Caki2 (cell line): ENCODE results near the gene YWHAE. TPM values are rescaled to one million over a fixed set of nuclear protein-coding genes. Genes with fewer than 3 reads are reported as not detected.
"Not testable (repeated sequence)": the region's sequence is repeated elsewhere in the genome, so short reads cannot be mapped to it uniquely, and the experiment has no call there.

Experiments used
- DNase-seq: peaks from one replicate; pipeline ENCODE4 v3.0.0-alpha.2; 2015; ENCODE audit warnings: low read depth
- in situ Hi-C: cut with HindIII; loops from 2 replicates; pipeline ENCODE4 v1.10.0; 2016; ENCODE audit warnings: low sequenced_read_pairs, low pct_unique_long_range_greater_than_20kb, mixed read lengths
- total RNA-seq: library from RNA; depleted of rRNA; stranded (reverse); fragments of >200 nt; shearing (Covaris generic); gene quantifications from 2 replicates; pipeline ENCODE4 v1.2.3, GENCODE V29; 2014; ENCODE audit warnings: low replicate concordance

The YWHAE gene
- total RNA-seq, 1 experiment from 2014 or later = 148 TPM

DNA sequence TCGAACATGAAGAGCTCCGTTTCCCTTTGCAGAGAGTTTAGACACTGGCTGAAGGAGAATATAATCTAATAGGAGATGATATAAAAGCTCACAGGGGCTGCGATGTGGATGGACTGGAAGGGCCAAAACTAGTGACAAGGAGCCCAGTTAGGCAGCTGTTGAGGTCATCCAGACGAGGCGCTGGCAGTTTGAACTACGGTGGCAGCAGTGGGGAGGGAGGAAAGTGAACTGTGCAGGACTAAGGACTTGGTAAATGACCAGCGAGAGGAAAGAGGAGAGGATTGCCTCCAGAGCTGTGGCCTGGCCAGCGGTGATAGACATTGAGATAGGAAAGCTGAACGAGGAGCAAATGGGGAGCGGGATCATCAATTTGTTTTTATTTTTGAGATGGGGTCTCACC lies 14.6 kb upstream of the YWHAE start:
- in situ Hi-C loops = no loop called here
- no peak for DNase-seq

- in situ Hi-C loops = no loop called here
- DNase-seq = no peak
Observed at GRCh38 chr17:1414001-1414574, 14.1 kb upstream of the YWHAE start.

DNA sequence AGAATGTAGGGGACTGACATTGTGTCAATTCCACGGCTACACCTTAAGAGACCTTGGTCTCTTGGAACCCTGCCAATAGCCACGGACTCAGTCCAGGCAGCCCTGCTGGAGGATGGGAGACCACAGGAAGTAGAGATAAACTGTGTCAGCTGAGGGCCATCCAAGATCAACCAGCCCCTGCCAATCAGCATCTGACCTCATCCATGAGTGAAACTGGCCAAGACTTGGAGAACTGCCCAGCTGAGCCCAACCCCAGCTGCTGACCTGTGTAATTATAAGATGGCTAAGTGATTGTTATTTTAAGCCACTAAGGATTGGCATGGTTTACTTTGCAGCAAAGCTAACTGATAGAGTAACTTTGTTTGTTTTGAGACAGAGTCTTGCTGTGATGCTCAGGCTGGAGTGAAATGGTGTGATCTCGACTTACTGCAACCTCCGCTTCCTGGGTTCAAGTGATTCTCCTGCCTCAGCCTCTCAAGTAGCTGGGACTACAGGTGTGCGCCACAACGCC lies 13.3 kb upstream of the YWHAE start:
- peak; percentile 90 for DNase-seq
- in situ Hi-C loops = no loop called here

DNA sequence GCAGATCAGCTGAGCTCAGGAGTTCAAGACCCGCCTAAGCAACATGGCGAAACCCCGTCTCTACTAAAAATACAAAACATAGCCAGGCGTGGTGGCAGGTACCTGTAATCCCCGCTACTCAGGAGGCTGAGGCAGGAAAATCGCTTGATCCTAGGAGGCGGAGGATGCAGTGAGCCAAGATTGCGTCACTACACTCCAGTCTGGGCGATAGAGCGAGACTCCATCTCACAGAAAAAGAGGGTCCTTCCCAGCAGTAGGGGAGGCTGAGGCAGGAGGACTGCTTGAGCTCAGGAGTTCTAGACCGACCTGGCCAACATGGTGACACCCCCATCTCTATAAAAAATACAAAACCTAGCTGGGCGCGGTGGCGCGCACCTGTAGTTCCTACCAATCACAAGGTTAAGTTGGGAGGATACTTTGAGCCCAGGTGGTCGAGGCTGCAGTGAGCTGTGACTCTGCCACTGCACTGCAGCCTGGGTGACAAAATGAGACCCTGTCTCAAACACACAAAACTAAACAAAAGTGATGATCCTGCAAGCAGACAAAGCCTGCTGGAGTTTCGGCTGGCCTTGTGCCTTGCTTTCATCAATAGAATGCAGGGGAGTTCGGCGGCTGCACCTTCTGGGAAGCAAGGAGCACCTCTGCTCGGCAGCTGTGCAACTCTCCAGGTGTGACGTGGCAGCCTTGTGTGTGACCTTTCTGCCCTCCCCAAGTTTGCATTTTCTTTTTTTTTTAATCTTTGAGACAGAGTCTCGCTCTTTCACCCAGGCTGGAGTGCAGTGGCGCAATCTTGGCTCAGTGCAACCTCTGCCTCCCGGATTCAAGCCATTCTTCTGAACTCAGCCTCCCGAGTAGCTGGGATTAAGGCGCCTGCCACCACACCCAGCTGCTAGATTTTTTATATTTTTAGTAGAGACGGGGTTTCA lies 12.4 kb upstream of the YWHAE start:
- DNase-seq = no peak
- in situ Hi-C loops = no loop called here

- in situ Hi-C loops = no loop called here
- no peak for DNase-seq
Observed at GRCh38 chr17:1402262-1402586, 2.2 kb upstream of the YWHAE start.

GRCh38 chr17:1398931-1399678 lies 917 bp downstream of the YWHAE start:
- in situ Hi-C loops = no loop called here
- peak; percentile 19 for DNase-seq

DNA sequence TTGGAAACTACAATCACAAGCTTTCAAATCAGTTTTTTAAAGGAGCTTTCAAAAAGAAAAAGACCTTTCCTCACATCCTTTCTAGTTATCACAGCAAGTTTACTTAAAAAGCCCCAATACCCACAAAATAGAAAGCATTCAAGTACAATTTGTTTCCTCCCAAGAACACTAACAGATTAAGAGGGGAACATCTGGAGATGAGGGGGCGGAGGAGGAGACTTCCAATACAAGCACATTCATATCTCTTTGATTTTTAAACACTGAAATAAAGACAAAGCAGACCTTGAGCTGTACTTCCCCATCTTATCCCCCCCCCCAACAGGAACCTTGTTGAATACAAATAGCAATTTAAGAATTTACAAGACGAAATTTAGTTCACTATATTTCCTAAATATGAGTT lies 2.0 kb downstream of the YWHAE start:
- in situ Hi-C loops = no loop called here
- DNase-seq = no peak

DNA sequence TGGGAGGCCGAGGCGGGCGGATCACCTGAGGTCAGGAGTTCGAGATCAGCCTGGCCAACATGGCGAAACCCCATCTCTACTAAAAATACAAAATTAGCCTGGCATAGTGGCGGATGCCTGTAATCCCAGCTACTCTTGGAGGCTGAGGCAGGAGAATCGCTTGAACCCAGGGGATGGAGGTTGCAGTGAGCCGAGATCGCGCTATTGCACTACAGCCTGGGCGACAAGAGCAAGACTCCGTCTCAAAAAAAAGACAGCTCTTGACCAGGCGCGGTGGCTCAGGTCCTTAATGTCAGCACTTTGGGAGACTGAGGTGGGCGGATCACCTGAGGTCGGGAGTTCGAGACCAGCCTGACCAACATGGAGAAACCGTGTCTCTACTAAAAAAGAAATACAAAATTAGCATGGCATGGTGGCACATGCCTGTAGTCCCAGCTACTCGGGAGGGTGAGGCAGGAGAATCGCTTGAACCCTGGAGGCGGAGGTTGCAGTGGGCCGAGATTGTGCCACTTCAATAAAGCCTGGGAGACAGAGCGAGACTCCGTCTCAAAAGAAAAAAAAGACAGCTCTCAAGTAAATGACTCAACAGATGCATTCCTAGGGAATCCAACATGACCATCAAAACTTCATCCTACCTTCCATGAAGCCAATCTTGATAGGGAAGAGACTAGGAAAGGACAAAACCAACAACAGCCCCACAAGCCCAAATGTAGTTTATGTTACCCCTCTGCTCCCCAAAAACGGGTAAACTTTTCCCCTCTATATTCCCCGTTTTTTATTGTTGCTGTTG lies 4.0 kb downstream of the YWHAE start:
- DNase-seq, in situ Hi-C loops: not testable (repeated sequence)

DNA sequence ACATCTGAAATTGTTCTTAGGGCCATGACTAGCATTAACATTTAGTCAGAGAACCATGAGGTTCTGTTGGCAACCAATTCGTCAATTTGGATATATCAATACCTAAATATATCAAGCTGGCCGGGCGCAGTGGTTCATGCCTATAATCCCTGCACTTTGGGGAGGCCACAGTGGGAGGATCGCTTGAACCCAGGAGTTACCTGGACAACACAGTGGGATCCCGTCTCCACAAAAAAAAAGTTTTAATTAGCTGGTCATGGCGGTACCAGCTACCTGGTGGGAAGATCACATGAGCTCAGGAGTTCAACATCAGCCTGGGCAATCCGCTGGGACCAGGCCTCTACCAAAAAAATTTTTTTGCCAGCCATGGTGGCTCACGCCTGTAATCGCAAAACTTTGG lies 8.4 kb downstream of the YWHAE start:
- in situ Hi-C loops = no loop called here
- no peak for DNase-seq

GRCh38 chr17:1390432-1391367 lies 9.3 kb downstream of the YWHAE start:
- DNase-seq = no peak
- in situ Hi-C loops = no loop called here

GRCh38 chr17:1387490-1388227 lies 12.4 kb downstream of the YWHAE start:
- DNase-seq, in situ Hi-C loops: not testable (repeated sequence)

GRCh38 chr17:1386675-1387190 lies 13.3 kb downstream of the YWHAE start:
- DNase-seq, in situ Hi-C loops: not testable (repeated sequence)

DNA sequence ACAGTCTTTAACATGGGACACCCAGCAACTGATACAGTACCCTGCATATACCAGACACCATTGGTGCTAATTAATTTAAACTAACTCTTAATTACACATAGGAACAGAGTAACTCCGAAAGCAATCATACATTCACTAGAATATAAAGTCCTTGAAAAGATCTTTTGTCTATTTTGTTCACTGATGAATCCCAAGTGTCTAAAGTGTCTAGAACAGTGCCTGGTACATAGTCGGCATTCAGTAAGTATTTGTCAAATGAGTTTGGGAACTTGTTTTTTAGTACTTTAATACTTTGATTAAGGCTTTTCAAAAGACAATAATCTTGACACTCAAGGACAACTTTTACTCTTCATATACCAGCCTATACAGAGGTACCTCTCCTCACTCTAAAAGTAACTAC lies 13.8 kb downstream of the YWHAE start:
- DNase-seq = no peak
- in situ Hi-C loops = no loop called here

GRCh38 chr17:1385861-1386260 lies 14.2 kb downstream of the YWHAE start:
- in situ Hi-C loops = no loop called here
- no peak for DNase-seq

DNA sequence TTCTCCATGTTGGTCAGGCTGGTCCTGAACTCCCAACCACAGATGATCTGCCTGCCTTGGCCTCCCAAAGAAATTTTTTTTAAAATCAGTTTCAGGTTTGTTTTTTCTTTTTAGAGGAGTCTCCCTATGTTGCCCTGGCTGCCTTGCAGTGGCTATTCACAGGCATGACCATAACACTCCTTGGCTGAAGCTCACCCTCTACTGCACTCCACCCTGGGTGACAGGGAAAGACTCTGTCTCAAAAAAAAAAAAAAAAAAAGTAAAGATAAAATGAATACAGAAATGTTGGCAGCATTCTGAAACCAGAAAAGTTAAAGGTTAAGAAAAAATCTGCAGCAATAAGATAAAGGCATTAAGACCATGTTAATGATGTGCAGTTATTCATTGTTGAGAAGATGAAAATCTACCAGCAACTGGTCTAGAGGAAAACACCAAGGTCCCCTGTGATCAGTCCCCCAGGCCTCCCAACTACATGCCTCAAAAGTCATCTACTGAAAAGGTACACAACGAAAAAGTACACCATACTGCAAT lies 15.1 kb downstream of the YWHAE start:
- in situ Hi-C loops = no loop called here

DNA sequence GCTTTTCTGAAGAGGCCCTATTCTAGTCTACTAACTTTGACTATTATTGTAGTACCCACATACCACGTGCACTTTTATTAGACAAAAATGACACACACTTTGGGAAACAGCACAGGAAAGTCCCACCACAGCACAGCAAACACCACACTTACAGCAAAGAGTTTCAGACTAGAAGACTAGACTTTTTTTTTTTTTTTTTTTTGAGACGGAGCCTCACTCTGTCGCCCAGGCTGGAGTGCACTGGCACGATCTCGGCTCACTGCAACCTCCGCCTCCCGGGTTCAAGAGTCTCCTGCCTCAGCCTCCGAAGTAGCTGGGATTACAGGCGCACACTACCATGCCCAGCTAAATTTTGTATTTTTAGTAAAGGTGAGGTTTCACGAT lies 20.1 kb downstream of the YWHAE start:
- DNase-seq = no peak
- in situ Hi-C loops = no loop called here

More for the DNA sequence above, 15.1 kb downstream of the YWHAE start:
- DNase-seq = no peak
